ENCODE results near the gene PRR5.
"Not testable (repeated sequence)": the region's sequence is repeated elsewhere in the genome, so short reads cannot be mapped to it uniquely, and the experiment has no call there.

Gene PRR5

GRCh38 chr22:44737406-44738346 lies 35.7 kb downstream of the PRR5 start:
- WGBS = 67% methylated on average over 32 of the region's 32 CpGs
- Histone ChIP-seq H3K9ac (ENCODE audit: low read depth, low read length) (no peak overlapping the region), H3K27me3 (ENCODE audit: insufficient read depth, low read length) (no peaks in the 10 kb centered on the region), H3K9me3 (ENCODE audit: insufficient read depth, low read depth, low read length) (no peaks in the 10 kb centered on the region), H3K4me1 (ENCODE audit: insufficient read depth, low read length) (peaks cover 9% of the 10 kb centered on the region; the same call in 1 of the 2 replicates), H3K4me3 (ENCODE audit: low read length) (no peak overlapping the region), H3K36me3 (ENCODE audit: insufficient read depth, low read length) (no peaks in the 10 kb centered on the region), H3K27ac (ENCODE audit: low read depth, low read length) (no peak overlapping the region)

- WGBS = 56% methylated on average over 14 of the region's 14 CpGs
- no peaks in the 10 kb centered on the region for H3K9me3 ChIP-seq (ENCODE audit: insufficient read depth, low read depth, low read length)
Observed at GRCh38 chr22:44738347-44738715, 36.3 kb downstream of the PRR5 start.

DNA sequence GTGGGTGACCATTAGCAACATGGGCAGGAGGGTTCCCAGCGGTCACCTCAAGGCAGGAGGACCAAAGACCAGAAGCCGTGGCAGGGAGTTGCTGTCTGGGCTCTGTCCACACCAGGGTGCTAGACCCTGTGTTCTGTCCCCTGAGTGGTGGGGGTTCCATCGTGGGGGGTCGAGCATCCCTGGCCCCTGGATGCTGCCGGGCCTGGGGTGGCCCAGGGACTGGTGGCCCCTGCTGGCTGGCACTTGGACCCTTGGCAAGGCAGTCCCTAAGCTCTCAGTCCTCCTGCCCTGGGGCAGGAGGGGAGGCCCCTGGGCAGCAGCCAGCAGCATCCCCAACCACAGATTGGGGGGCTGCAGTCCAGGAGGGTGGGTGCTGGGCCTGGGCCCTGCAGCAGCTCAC lies 37.0 kb downstream of the PRR5 start:
- no peaks in the 10 kb centered on the region for H3K9me3 ChIP-seq (ENCODE audit: insufficient read depth, low read depth, low read length)
- H3K27ac ChIP-seq (ENCODE audit: low read depth, low read length) = no peak overlapping the region
- peaks cover 9% of the 10 kb centered on the region; the same call in 1 of the 2 replicates for H3K4me1 ChIP-seq (ENCODE audit: insufficient read depth, low read length)
- H3K9ac ChIP-seq (ENCODE audit: low read depth, low read length) = no peak overlapping the region
- 95% methylated on average over 5 of the region's 5 CpGs for WGBS
- no peaks in the 10 kb centered on the region for H3K27me3 ChIP-seq (ENCODE audit: insufficient read depth, low read length)
- H3K4me3 ChIP-seq (ENCODE audit: low read length) = no peak overlapping the region
- no peaks in the 10 kb centered on the region for H3K36me3 ChIP-seq (ENCODE audit: insufficient read depth, low read length)

More at GRCh38 chr22:44738347-44738715, 36.3 kb downstream of the PRR5 start:
- Histone ChIP-seq H3K9ac (ENCODE audit: low read depth, low read length) (no peak overlapping the region), H3K36me3 (ENCODE audit: insufficient read depth, low read length) (no peaks in the 10 kb centered on the region), H3K4me1 (ENCODE audit: insufficient read depth, low read length) (peaks cover 9% of the 10 kb centered on the region; the same call in 1 of the 2 replicates), H3K27me3 (ENCODE audit: insufficient read depth, low read length) (no peaks in the 10 kb centered on the region), H3K27ac (ENCODE audit: low read depth, low read length) (no peak overlapping the region), H3K4me3 (ENCODE audit: low read length) (no peak overlapping the region)

GRCh38 chr22:44739666-44740065 lies 37.7 kb downstream of the PRR5 start:
- not testable (repeated sequence) for H3K27ac ChIP-seq (ENCODE audit: low read depth, low read length); H3K4me3 ChIP-seq (ENCODE audit: low read length); H3K9ac ChIP-seq (ENCODE audit: low read depth, low read length); H3K36me3 ChIP-seq (ENCODE audit: insufficient read depth, low read length); H3K4me1 ChIP-seq (ENCODE audit: insufficient read depth, low read length); H3K27me3 ChIP-seq (ENCODE audit: insufficient read depth, low read length); H3K9me3 ChIP-seq (ENCODE audit: insufficient read depth, low read depth, low read length)
- WGBS = 76% methylated on average over 10 of the region's 10 CpGs

- H3K9ac ChIP-seq (ENCODE audit: low read depth, low read length) = no peak overlapping the region
- 80% methylated on average over 17 of the region's 17 CpGs for WGBS
- H3K27me3 ChIP-seq (ENCODE audit: insufficient read depth, low read length) = no peaks in the 10 kb centered on the region
- H3K36me3 ChIP-seq (ENCODE audit: insufficient read depth, low read length) = no peaks in the 10 kb centered on the region
- no peak overlapping the region for H3K4me3 ChIP-seq (ENCODE audit: low read length)
- H3K9me3 ChIP-seq (ENCODE audit: insufficient read depth, low read depth, low read length) = no peaks in the 10 kb centered on the region
- H3K4me1 ChIP-seq (ENCODE audit: insufficient read depth, low read length) = peaks cover 9% of the 10 kb centered on the region; the same call in 1 of the 2 replicates
- H3K27ac ChIP-seq (ENCODE audit: low read depth, low read length) = no peak overlapping the region
Observed at GRCh38 chr22:44740307-44740706, 38.3 kb downstream of the PRR5 start.

GRCh38 chr22:44741929-44742328 lies 39.9 kb downstream of the PRR5 start:
- Histone ChIP-seq H3K36me3 (ENCODE audit: insufficient read depth, low read length) (no peaks in the 10 kb centered on the region), H3K4me3 (ENCODE audit: low read length) (no peak overlapping the region), H3K4me1 (ENCODE audit: insufficient read depth, low read length) (peaks cover 21% of the 10 kb centered on the region), H3K27ac (ENCODE audit: low read depth, low read length) (no peak overlapping the region), H3K27me3 (ENCODE audit: insufficient read depth, low read length) (no peaks in the 10 kb centered on the region), H3K9ac (ENCODE audit: low read depth, low read length) (no peak overlapping the region), H3K9me3 (ENCODE audit: insufficient read depth, low read depth, low read length) (no peaks in the 10 kb centered on the region)
- WGBS = 87% methylated on average over 8 of the region's 9 CpGs

DNA sequence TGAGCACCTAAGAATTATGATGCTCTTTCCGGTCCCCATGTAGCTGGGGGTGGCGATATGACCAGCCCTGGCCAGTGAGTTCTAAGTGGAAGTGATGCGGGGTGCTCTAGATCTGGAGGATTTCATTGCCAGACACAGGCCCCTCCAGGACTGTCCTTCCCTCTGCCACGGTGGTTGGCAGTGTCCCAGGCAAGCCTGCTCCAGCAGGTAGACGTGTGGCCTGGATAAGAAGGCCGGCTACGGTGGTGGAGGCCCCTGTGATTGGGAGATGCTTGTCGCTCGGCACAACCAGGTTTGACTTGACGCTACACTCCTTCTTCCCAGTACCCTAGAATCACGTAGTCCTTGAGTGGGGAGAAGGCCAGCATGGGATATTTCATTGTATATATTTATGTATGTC lies 41.2 kb downstream of the PRR5 start:
- Histone ChIP-seq H3K27ac (ENCODE audit: low read depth, low read length) (no peak overlapping the region), H3K36me3 (ENCODE audit: insufficient read depth, low read length) (no peaks in the 10 kb centered on the region), H3K9ac (ENCODE audit: low read depth, low read length) (no peak overlapping the region), H3K9me3 (ENCODE audit: insufficient read depth, low read depth, low read length) (no peaks in the 10 kb centered on the region), H3K4me3 (ENCODE audit: low read length) (no peak overlapping the region), H3K27me3 (ENCODE audit: insufficient read depth, low read length) (no peaks in the 10 kb centered on the region), H3K4me1 (ENCODE audit: insufficient read depth, low read length) (peaks cover 16% of the 10 kb centered on the region)
- WGBS = 94% methylated on average over 10 of the region's 11 CpGs

DNA sequence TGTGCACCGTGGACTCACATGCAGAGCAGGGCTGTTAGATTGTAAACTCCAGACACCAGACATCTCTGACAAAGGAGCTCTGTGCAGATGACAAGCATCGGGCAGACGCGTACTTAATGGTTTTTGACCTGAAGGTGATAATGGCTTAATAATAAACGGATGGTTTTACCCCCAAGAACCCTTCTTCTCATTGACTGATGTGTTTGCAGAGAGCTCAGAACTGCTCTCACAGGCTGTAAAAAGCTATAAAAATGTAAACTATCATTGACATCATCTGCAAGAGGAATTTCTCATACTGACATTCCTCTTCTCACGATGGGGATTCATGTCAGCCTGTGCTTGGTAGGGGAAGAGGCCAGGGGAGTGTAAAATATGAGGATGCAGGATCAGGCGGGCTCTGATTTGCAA lies 41.8 kb downstream of the PRR5 start:
- Histone ChIP-seq H3K4me3 (ENCODE audit: low read length) (no peak overlapping the region), H3K9me3 (ENCODE audit: insufficient read depth, low read depth, low read length) (no peaks in the 10 kb centered on the region), H3K27ac (ENCODE audit: low read depth, low read length) (no peak overlapping the region), H3K36me3 (ENCODE audit: insufficient read depth, low read length) (no peaks in the 10 kb centered on the region), H3K9ac (ENCODE audit: low read depth, low read length) (no peak overlapping the region), H3K4me1 (ENCODE audit: insufficient read depth, low read length) (peaks cover 16% of the 10 kb centered on the region), H3K27me3 (ENCODE audit: insufficient read depth, low read length) (no peaks in the 10 kb centered on the region)
- 83% methylated on average over 7 of the region's 7 CpGs for WGBS

- no peaks in the 10 kb centered on the region for H3K27me3 ChIP-seq (ENCODE audit: insufficient read depth, low read length)
- 82% methylated on average over 8 of the region's 13 CpGs for WGBS
- H3K9ac ChIP-seq (ENCODE audit: low read depth, low read length) = no peak overlapping the region
- H3K36me3 ChIP-seq (ENCODE audit: insufficient read depth, low read length) = no peaks in the 10 kb centered on the region
- H3K4me3 ChIP-seq (ENCODE audit: low read length) = no peak overlapping the region
- no peaks in the 10 kb centered on the region for H3K9me3 ChIP-seq (ENCODE audit: insufficient read depth, low read depth, low read length)
- no peak overlapping the region for H3K27ac ChIP-seq (ENCODE audit: low read depth, low read length)
- peaks cover 16% of the 10 kb centered on the region for H3K4me1 ChIP-seq (ENCODE audit: insufficient read depth, low read length)
Observed at GRCh38 chr22:44745853-44746789, 44.1 kb downstream of the PRR5 start.

GRCh38 chr22:44747784-44748127 lies 45.8 kb downstream of the PRR5 start:
- not testable (repeated sequence) for H3K27me3 ChIP-seq (ENCODE audit: insufficient read depth, low read length); H3K36me3 ChIP-seq (ENCODE audit: insufficient read depth, low read length); H3K9me3 ChIP-seq (ENCODE audit: insufficient read depth, low read depth, low read length); H3K27ac ChIP-seq (ENCODE audit: low read depth, low read length); H3K4me3 ChIP-seq (ENCODE audit: low read length); H3K9ac ChIP-seq (ENCODE audit: low read depth, low read length)
- WGBS = 97% methylated on average over 4 of the region's 4 CpGs
- peaks cover 16% of the 10 kb centered on the region for H3K4me1 ChIP-seq (ENCODE audit: insufficient read depth, low read length)

DNA sequence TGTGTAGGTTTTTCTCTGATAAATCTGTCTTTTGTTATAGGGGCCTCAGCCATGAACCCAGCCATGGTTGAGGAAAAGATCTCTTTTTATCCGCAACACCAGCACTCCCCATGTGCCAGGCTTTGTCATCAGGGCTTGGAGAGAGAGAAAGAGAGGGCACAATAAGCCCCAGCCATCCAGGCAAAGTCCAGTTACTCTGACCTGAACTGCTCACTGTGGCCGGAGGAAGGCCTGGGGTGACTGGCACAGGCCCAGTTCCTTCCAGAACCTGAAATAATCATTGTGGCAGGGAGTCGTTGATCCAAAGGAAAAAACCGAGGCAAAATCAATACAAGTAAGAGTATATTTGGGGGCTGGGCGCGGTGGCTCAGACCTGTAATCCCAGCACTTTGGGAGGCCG lies 46.5 kb downstream of the PRR5 start:
- no peak overlapping the region for H3K9ac ChIP-seq (ENCODE audit: low read depth, low read length)

More for the DNA sequence above, 46.5 kb downstream of the PRR5 start:
- 93% methylated on average over 7 of the region's 7 CpGs for WGBS
- no peaks in the 10 kb centered on the region for H3K36me3 ChIP-seq (ENCODE audit: insufficient read depth, low read length)
- peaks cover 17% of the 10 kb centered on the region for H3K4me1 ChIP-seq (ENCODE audit: insufficient read depth, low read length)
- no peak overlapping the region for H3K27ac ChIP-seq (ENCODE audit: low read depth, low read length)
- H3K4me3 ChIP-seq (ENCODE audit: low read length) = no peak overlapping the region
- H3K9me3 ChIP-seq (ENCODE audit: insufficient read depth, low read depth, low read length) = no peaks in the 10 kb centered on the region
- H3K27me3 ChIP-seq (ENCODE audit: insufficient read depth, low read length) = peaks cover 13% of the 10 kb centered on the region
